Panc1 (cell line): Measurements from ENCODE around the gene CCDC8. TPM values are rescaled to one million over a fixed set of nuclear protein-coding genes. Genes with fewer than 3 reads are reported as not detected.

ENCODE experiments used
- ATAC-seq: fragments of 200-7000 bp; cut with Tn5 transposase; 2 replicates; pipeline ENCODE4 v1.9.1; 2020; ENCODE audit warnings: mild to moderate bottlenecking, moderate library complexity
- Bru-seq: library from RNA; stranded (reverse); fragments of 400-500 nt; gene quantifications from one replicate; lab custom pipeline; 2021; lab: Mats Ljungman, UMichigan
- BruChase-seq, 2 experiments: library from RNA; stranded (reverse); fragments of 400-500 nt; gene quantifications; one replicate each; lab custom pipeline; 2021; lab: Mats Ljungman, UMichigan
- BruUV-seq: library from RNA; stranded (reverse); fragments of 400-500 nt; replicated peaks from 2 replicates; lab custom pipeline; 2021; lab: Mats Ljungman, UMichigan
- CTCF ChIA-PET: fragments of 300-600 bp; sonication (Branson Sonifier 250); formaldehyde crosslinking; loops from one replicate; lab custom pipeline; 2022; ENCODE audit warnings: antibody characterized with exemption; lab: Charles Lee
- POLR2A ChIA-PET: fragments of 300-600 bp; sonication (Branson Sonifier 250); formaldehyde crosslinking; loops from one replicate; lab custom pipeline; 2022; ENCODE audit warnings: antibody characterized with exemption; lab: Charles Lee
- DNase-seq: peaks from one replicate; pipeline ENCODE4 v3.0.0-alpha.2; 2010; ENCODE audit warnings: low read depth, low spot score
- H3K27ac ChIP-seq: 2 replicates; pipeline ENCODE4 v1.5.1; 2011; ENCODE audit warnings: mild to moderate bottlenecking, low read length, inconsistent platforms
- H3K27me3 ChIP-seq: fragments of 200-500 bp; sonication (Bioruptor generic); 2 replicates; pipeline ENCODE4 v1.6.0; 2014; ENCODE audit warnings: low read length, inconsistent platforms; ENCODE audit not compliant: control insufficient read depth, insufficient read depth
- H3K36me3 ChIP-seq: fragments of 200-500 bp; sonication (Bioruptor generic); 2 replicates; pipeline ENCODE4 v1.5.1; 2014; ENCODE audit warnings: inconsistent platforms, mild to moderate bottlenecking, low read length, moderate library complexity; ENCODE audit not compliant: control insufficient read depth, insufficient read depth
- H3K4me1 ChIP-seq: 2 replicates; pipeline ENCODE4 v1.5.1; 2011; ENCODE audit warnings: inconsistent platforms, mild to moderate bottlenecking, low read length, moderate library complexity; ENCODE audit not compliant: control insufficient read depth, insufficient read depth
- H3K4me3 ChIP-seq, 2 experiments: 2 replicates each; pipeline ENCODE4 v1.5.1; 2011 to 2012; ENCODE audit warnings: low read depth in 2 of 2, low read length in 2 of 2, mild to moderate bottlenecking in 2 of 2, inconsistent platforms in 1 of 2, moderate library complexity in 1 of 2
- H3K9me3 ChIP-seq: fragments of 200-500 bp; sonication (Bioruptor generic); 2 replicates; pipeline ENCODE4 v1.5.1; 2014; ENCODE audit warnings: low read depth, mild to moderate bottlenecking, inconsistent platforms, low read length, moderate library complexity; ENCODE audit not compliant: control insufficient read depth, insufficient read depth
- POLR2AphosphoS5 ChIP-seq: IDR thresholded peaks from 2 replicates; pipeline ENCODE4 v1.6.1; 2012; ENCODE audit warnings: mild to moderate bottlenecking, low read depth, low read length, moderate library complexity
- SIN3A ChIP-seq: IDR thresholded peaks from 2 replicates; pipeline ENCODE4 v1.6.1; 2012; ENCODE audit warnings: low read depth, mild to moderate bottlenecking, low read length, moderate library complexity, borderline replicate concordance; ENCODE audit not compliant: insufficient read depth
- TCF7L2 ChIP-seq: IDR thresholded peaks from 2 replicates; pipeline ENCODE4 v1.6.1; 2011; ENCODE audit warnings: mild to moderate bottlenecking, low read depth, low read length, inconsistent platforms
- in situ Hi-C: cut with HindIII; loops from 2 replicates; pipeline ENCODE4 v1.10.0; 2016; ENCODE audit warnings: low sequenced_read_pairs, low pct_unique_long_range_greater_than_20kb
- intact Hi-C: fragments of 100-400 bp; cut with micrococcal nuclease; formaldehyde crosslinking; loops from one replicate; pipeline ENCODE4 v1.10.0; 2022; ENCODE audit not compliant: unreplicated experiment
- long read RNA-seq: library from polyadenylated mRNA; unstranded; transcript quantifications from one replicate; pipeline ENCODE4 v2.0.0, GENCODE V29; 2021; ENCODE audit not compliant: unreplicated experiment
- polyA plus RNA-seq: library from polyadenylated mRNA; unstranded; fragments of >200 nt; gene quantifications from one replicate; pipeline ENCODE4 v1.2.1, GENCODE V29; 2012; ENCODE audit warnings: missing spikeins; ENCODE audit not compliant: insufficient read length
- total RNA-seq: library from RNA; stranded (reverse); gene quantifications from one replicate; pipeline ENCODE4 v1.2.1, GENCODE V29; 2021; ENCODE audit not compliant: unreplicated experiment
- TF ChIP-seq, protein P1 (sequence below), 2 experiments: IDR thresholded peaks; 2 replicates each; pipeline ENCODE4 v1.6.1; 2011 to 2012; ENCODE audit warnings: low read depth in 2 of 2, control low read depth in 1 of 2, low read length in 1 of 2, mild to moderate bottlenecking in 1 of 2, moderate library complexity in 1 of 2; ENCODE audit not compliant: insufficient read depth in 1 of 2
- TF ChIP-seq, protein P2 (sequence below): fragments of 450-650 bp; IDR thresholded peaks from 2 replicates; pipeline ENCODE4 v1.5.1; 2017; ENCODE audit warnings: mild to moderate bottlenecking

The CCDC8 gene, protein sequence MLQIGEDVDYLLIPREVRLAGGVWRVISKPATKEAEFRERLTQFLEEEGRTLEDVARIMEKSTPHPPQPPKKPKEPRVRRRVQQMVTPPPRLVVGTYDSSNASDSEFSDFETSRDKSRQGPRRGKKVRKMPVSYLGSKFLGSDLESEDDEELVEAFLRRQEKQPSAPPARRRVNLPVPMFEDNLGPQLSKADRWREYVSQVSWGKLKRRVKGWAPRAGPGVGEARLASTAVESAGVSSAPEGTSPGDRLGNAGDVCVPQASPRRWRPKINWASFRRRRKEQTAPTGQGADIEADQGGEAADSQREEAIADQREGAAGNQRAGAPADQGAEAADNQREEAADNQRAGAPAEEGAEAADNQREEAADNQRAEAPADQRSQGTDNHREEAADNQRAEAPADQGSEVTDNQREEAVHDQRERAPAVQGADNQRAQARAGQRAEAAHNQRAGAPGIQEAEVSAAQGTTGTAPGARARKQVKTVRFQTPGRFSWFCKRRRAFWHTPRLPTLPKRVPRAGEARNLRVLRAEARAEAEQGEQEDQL
- total RNA-seq (5.4 TPM), Bru-seq, nascent RNA (percentile 53 among the genes with signal in this experiment), BruChase-seq, experiment 1, labeled RNA remaining after a 2-hour chase (percentile 72 among the genes with signal in this experiment), BruChase-seq, experiment 2, labeled RNA remaining after a 6-hour chase (percentile 53 among the genes with signal in this experiment)
- 6.9 TPM for polyA plus RNA-seq
- long read RNA-seq, transcript CCDC8-201 (1 exons, 3,186 nt) = major isoform, 20 of 20 reads
- long read RNA-seq, partial matches to known transcripts = 0 of 20 reads
- long read RNA-seq, other reads (novel, unspliced or antisense) = 0 of 20 reads

DNA sequence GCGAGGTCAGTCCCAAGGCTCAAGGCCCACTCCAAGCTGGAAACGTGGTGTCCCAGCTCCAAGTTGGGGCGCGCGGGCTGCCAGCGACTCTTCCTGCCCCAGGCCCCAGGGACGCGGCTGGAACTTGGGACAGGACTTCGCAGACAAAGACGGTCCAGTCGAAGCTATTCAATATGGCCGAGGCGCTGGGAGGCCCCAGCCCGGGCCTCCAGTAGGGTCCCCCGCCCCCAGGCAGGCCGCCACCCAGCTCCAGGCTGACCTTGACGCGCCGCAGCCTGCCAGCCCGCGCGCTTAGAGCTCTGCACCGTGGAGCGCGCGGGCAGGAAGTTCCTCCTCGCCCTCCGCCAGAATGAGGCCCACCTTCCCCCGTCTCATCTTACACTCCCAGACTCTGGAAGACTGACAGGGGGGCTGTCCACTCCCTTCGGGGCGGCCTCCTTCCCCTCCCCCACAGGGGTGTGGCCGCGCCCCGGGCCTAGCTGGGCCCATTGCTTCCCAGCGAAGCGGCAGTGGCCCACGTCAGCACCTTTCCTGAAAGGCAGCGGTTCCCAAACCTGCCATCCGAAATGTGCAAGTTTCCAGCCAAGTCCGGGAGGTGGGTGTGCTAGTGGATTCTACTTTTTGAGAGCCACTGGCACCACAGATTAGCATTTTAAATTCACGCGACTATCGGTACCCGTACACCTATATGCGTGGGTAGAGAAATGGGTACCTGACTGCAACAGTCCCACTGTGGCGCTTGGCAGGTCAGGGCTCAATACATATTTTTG is at the start of gene CCDC8:
Gene CCDC8 (minus strand): TSS at position 303 of the 770 bp plus-strand sequence. CDS start 754 bp downstream, outside the sequence.
- intact Hi-C loops = no loop called here
- ChIA-PET POLR2A (no interaction called here), CTCF (interaction anchor here (0.5 kb wide), 2 partner anchors 63 to 105 kb away, joined by 5 to 6 read pairs; no protein-coding TSS in a partner anchor)
- Histone ChIP-seq H3K4me1 (0 out of 2 replicates have a peak, but pooled peaks cover 3% of the 10 kb centered on the region), H3K27ac (peak within 1 kb of the TSS; percentile 66), H3K36me3 (no peaks in the 10 kb centered on the region), H3K27me3 (no peaks in the 10 kb centered on the region), H3K9me3 (no peaks in the 10 kb centered on the region), H3K4me3 (peak within 1 kb of the TSS; percentile 37 to 57)
- in situ Hi-C loops = no loop called here
- ATAC-seq = peak; percentile 78
- no TSS peak for BruUV-seq
- peak; percentile 39; the same call in 1 of the 2 replicates for TF ChIP-seq POLR2AphosphoS5
- TF ChIP-seq SIN3A = no peak
- no peak for DNase-seq

DNA sequence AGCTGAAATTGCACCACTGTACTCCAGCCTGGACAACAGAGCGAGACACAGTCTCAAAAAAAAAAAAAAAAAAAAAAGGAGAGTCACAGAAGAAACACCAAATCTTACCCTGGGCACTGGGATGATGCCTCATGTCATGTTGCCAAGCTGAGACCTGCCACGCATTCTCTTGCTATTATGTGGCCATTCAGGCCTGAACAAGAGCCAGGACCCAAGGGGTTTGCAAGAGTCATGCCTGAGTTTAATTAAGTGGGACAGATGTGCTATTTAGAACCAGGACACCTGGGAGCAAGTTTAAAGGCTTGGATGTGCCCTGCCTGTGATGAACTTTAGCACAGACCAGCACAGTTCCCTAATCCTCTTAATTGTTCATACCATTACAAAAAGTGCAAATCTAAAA is 48.2 kb upstream of the CCDC8 start:
- Histone ChIP-seq H3K9me3 (no peaks in the 10 kb centered on the region), H3K4me3 (no peak overlapping the region), H3K4me1 (no peaks in the 10 kb centered on the region; the same call in 1 of the 2 replicates), H3K27ac (no peak overlapping the region), H3K36me3 (no peaks in the 10 kb centered on the region), H3K27me3 (no peaks in the 10 kb centered on the region)
- intact Hi-C loops (no loop called here), in situ Hi-C loops (no loop called here)
- ATAC-seq (no peak), DNase-seq (no peak)
- ChIA-PET POLR2A (interaction anchor here (0.6 to 0.7 kb wide), 3 partner anchors 16 to 515 kb away, joined by 3 to 9 read pairs (median 3); no protein-coding TSS in a partner anchor), CTCF (interaction anchor here (0.6 kb wide), 1 partner anchor 71 kb away, joined by 3 read pairs; no protein-coding TSS in a partner anchor)
- no TSS peak for BruUV-seq
- TF ChIP-seq, protein P1, sequence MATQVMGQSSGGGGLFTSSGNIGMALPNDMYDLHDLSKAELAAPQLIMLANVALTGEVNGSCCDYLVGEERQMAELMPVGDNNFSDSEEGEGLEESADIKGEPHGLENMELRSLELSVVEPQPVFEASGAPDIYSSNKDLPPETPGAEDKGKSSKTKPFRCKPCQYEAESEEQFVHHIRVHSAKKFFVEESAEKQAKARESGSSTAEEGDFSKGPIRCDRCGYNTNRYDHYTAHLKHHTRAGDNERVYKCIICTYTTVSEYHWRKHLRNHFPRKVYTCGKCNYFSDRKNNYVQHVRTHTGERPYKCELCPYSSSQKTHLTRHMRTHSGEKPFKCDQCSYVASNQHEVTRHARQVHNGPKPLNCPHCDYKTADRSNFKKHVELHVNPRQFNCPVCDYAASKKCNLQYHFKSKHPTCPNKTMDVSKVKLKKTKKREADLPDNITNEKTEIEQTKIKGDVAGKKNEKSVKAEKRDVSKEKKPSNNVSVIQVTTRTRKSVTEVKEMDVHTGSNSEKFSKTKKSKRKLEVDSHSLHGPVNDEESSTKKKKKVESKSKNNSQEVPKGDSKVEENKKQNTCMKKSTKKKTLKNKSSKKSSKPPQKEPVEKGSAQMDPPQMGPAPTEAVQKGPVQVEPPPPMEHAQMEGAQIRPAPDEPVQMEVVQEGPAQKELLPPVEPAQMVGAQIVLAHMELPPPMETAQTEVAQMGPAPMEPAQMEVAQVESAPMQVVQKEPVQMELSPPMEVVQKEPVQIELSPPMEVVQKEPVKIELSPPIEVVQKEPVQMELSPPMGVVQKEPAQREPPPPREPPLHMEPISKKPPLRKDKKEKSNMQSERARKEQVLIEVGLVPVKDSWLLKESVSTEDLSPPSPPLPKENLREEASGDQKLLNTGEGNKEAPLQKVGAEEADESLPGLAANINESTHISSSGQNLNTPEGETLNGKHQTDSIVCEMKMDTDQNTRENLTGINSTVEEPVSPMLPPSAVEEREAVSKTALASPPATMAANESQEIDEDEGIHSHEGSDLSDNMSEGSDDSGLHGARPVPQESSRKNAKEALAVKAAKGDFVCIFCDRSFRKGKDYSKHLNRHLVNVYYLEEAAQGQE (IDR thresholded peaks at IDR 0.05; ENCODE audit: insufficient read depth in 1 of 2, low read depth in 2 of 2, low read length in 1 of 2) = no peak
- no peak for TF ChIP-seq TCF7L2
- TF ChIP-seq, protein P2, sequence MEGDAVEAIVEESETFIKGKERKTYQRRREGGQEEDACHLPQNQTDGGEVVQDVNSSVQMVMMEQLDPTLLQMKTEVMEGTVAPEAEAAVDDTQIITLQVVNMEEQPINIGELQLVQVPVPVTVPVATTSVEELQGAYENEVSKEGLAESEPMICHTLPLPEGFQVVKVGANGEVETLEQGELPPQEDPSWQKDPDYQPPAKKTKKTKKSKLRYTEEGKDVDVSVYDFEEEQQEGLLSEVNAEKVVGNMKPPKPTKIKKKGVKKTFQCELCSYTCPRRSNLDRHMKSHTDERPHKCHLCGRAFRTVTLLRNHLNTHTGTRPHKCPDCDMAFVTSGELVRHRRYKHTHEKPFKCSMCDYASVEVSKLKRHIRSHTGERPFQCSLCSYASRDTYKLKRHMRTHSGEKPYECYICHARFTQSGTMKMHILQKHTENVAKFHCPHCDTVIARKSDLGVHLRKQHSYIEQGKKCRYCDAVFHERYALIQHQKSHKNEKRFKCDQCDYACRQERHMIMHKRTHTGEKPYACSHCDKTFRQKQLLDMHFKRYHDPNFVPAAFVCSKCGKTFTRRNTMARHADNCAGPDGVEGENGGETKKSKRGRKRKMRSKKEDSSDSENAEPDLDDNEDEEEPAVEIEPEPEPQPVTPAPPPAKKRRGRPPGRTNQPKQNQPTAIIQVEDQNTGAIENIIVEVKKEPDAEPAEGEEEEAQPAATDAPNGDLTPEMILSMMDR = no peak
- no peak for TF ChIP-seq POLR2AphosphoS5
- TF ChIP-seq SIN3A = no peak
